A549 (cell line): ENCODE results near the gene SLC2A1. TPM values are rescaled to one million over a fixed set of nuclear protein-coding genes. Genes with fewer than 3 reads are reported as not detected.

ENCODE experiments used
- ATAC-seq, 2 experiments: fragments of 200-7000 bp in 1 of 2; fragments of >200 bp in 1 of 2; cut with Nextera tagmentation in 1 of 2; cut with Tn5 transposase in 1 of 2; 3 replicates each; pipeline versions ENCODE4 v1.8.0 to v1.9.1; 2018 to 2020; ENCODE audit warnings: mild to moderate bottlenecking in 1 of 2, moderate library complexity in 1 of 2
- CTCF ChIA-PET: fragments of 300-600 bp; sonication (Branson Sonifier 250); formaldehyde crosslinking; extraction: SDS; loops from one replicate; lab custom pipeline; 2021; ENCODE audit warnings: antibody characterized with exemption, inconsistent platforms; lab: Yijun Ruan, JAX
- POLR2A ChIA-PET: fragments of 350-600 bp; formaldehyde crosslinking; extraction: SDS; loops from one replicate; lab custom pipeline; 2021; ENCODE audit warnings: antibody characterized with exemption, inconsistent platforms; lab: Yijun Ruan, JAX
- DNase-seq, 2 experiments: peaks; one replicate each; pipeline versions ENCODE4 v3.0.0 to v3.0.0-alpha.2; 2011 to 2016; ENCODE audit warnings: low read depth in 1 of 2, low spot score in 1 of 2
- FAIRE-seq: peaks from 2 replicates; lab custom pipeline; 2011; peaks lifted over from hg19 to GRCh38; lab: Jason Lieb, UNC
- H3K27ac ChIP-seq, 2 experiments: fragments of >200 bp; sonication (Bioruptor Twin); formaldehyde crosslinking; 3 replicates each; pipeline ENCODE4 v1.5.1; 2016 to 2017
- H3K4me1 ChIP-seq: fragments of >200 bp; sonication (Bioruptor Twin); formaldehyde crosslinking; 3 replicates; pipeline ENCODE4 v1.6.1; 2016
- H3K4me2 ChIP-seq: fragments of >200 bp; sonication (Bioruptor Twin); formaldehyde crosslinking; 3 replicates; pipeline ENCODE4 v1.6.1; 2016
- H3K4me3 ChIP-seq: fragments of >200 bp; sonication (Bioruptor Twin); formaldehyde crosslinking; 3 replicates; pipeline ENCODE4 v1.5.1; 2016
- H3K9me3 ChIP-seq: fragments of >200 bp; sonication (Bioruptor Twin); formaldehyde crosslinking; 3 replicates; pipeline ENCODE4 v1.6.1; 2016
- CBX2 ChIP-seq: fragments of 200-600 bp; sonication (generic); IDR thresholded peaks from 2 replicates; pipeline ENCODE4 v1.6.1; 2016; ENCODE audit warnings: low read depth, mild to moderate bottlenecking, borderline replicate concordance
- CBX8 ChIP-seq: fragments of 200-600 bp; sonication (generic); IDR thresholded peaks from 2 replicates; pipeline ENCODE4 v1.6.1; 2016
- CEBPB ChIP-seq, 2 experiments: fragments of >200 bp in 1 of 2; sonication (Bioruptor Twin) in 1 of 2; formaldehyde crosslinking in 1 of 2; IDR thresholded peaks; 2 replicates each; pipeline ENCODE4 v1.6.1; 2012 to 2016
- FOSB ChIP-seq: fragments of 250-450 bp; sonication (Bioruptor Pico); IDR thresholded peaks from 2 replicates; pipeline ENCODE4 v1.5.0; 2020; ENCODE audit warnings: mild to moderate bottlenecking, moderate library complexity
- GATA3 ChIP-seq: IDR thresholded peaks from 2 replicates; pipeline ENCODE4 v1.6.1; 2012; ENCODE audit warnings: borderline replicate concordance
- HDAC2 ChIP-seq: fragments of 200-600 bp; sonication (generic); IDR thresholded peaks from 2 replicates; pipeline ENCODE4 v1.6.1; 2016
- HOXB13 ChIP-seq: fragments of 250-450 bp; sonication (Bioruptor Pico); IDR thresholded peaks from 2 replicates; pipeline ENCODE4 v1.5.0; 2020; ENCODE audit warnings: low read depth, mild to moderate bottlenecking, moderate library complexity
- KDM5A ChIP-seq: fragments of 200-600 bp; sonication (generic); IDR thresholded peaks from 2 replicates; pipeline ENCODE4 v1.6.1; 2016; ENCODE audit warnings: antibody characterized with exemption, mild to moderate bottlenecking
- MAFK ChIP-seq: fragments of 450-650 bp; IDR thresholded peaks from 2 replicates; pipeline ENCODE4 v1.6.1; 2014; ENCODE audit not compliant: partially characterized antibody
- MAZ ChIP-seq: fragments of 150-350 bp; IDR thresholded peaks from 2 replicates; pipeline ENCODE4 v1.6.1; 2014; ENCODE audit warnings: antibody characterized with exemption, low read depth, low read length, borderline replicate concordance
- MYC ChIP-seq: IDR thresholded peaks from 2 replicates; pipeline ENCODE4 v1.6.1; 2012; ENCODE audit warnings: mild to moderate bottlenecking, inconsistent platforms, low read length, improper control_type of control experiment, borderline replicate concordance
- NFE2L2 ChIP-seq: fragments of 150-350 bp; conservative IDR thresholded peaks from 2 replicates; pipeline ENCODE4 v1.6.1; 2014; ENCODE audit warnings: low read length
- NPAS2 ChIP-seq: fragments of 250-450 bp; sonication (Bioruptor Pico); IDR thresholded peaks from 2 replicates; pipeline ENCODE4 v1.8.0; 2022; ENCODE audit warnings: mild to moderate bottlenecking, moderate library complexity, borderline replicate concordance
- POLR2AphosphoS2 ChIP-seq: conservative IDR thresholded peaks from 2 replicates; pipeline ENCODE4 v1.6.1; 2012; ENCODE audit warnings: low read length, improper control_type of control experiment, inconsistent platforms
- RNF2 ChIP-seq: fragments of 200-600 bp; sonication (generic); IDR thresholded peaks from 2 replicates; pipeline ENCODE4 v1.6.1; 2016; ENCODE audit warnings: low read depth, mild to moderate bottlenecking, antibody characterized with exemption, moderate library complexity, borderline replicate concordance
- SREBF2 ChIP-seq: fragments of 450-650 bp; IDR thresholded peaks from 2 replicates; pipeline ENCODE4 v1.6.1; 2014; ENCODE audit warnings: mild to moderate bottlenecking, moderate library complexity
- TFCP2L1 ChIP-seq: fragments of 250-450 bp; sonication (Bioruptor Pico); IDR thresholded peaks from 2 replicates; pipeline ENCODE4 v1.5.0; 2021; ENCODE audit warnings: mild to moderate bottlenecking
- ZSCAN20 ChIP-seq: fragments of 250-450 bp; sonication (Bioruptor Pico); IDR thresholded peaks from 2 replicates; pipeline ENCODE4 v1.8.0; 2022; ENCODE audit warnings: mild to moderate bottlenecking, moderate library complexity
- WGBS: methylation state at CpG from one replicate; pipeline ENCODE4 v1.1.6; 2017; ENCODE audit errors: missing lambda C conversion rate; 5-methylcytosine and 5-hydroxymethylcytosine counted together
- polyA plus RNA-seq, 4 experiments: library from polyadenylated mRNA; depleted of rRNA in 3 of 4; stranded (reverse); fragments of >200 nt; fragmentation: RNase III in 1 of 4; extraction: RNeasy Plus Mini Kit Qiagen cat#74134 plus additional on column Dnase treatment in 1 of 4; gene quantifications; 2 replicates in 3 of 4; 3 replicates in 1 of 4; pipeline ENCODE4 v1.2.3, GENCODE V29; 2011 to 2017
- TF ChIP-seq, protein P1 (sequence below): IDR thresholded peaks from 2 replicates; pipeline ENCODE4 v1.6.1; 2012
- TF ChIP-seq, protein P2 (sequence below): IDR thresholded peaks from 2 replicates; pipeline ENCODE4 v1.6.1; 2012
- TF ChIP-seq, protein P3 (sequence below): IDR thresholded peaks from 2 replicates; pipeline ENCODE4 v1.6.1; 2012; ENCODE audit warnings: low read depth, borderline replicate concordance
- TF ChIP-seq, protein P4 (sequence below): fragments of 200-600 bp; sonication (generic); IDR thresholded peaks from 2 replicates; pipeline ENCODE4 v1.6.1; 2016; ENCODE audit warnings: antibody characterized with exemption, mild to moderate bottlenecking, moderate library complexity

SLC2A1 gene
- polyA plus RNA-seq, 2 of the 4 experiments (the other 2 are of a cell fraction) = 106 to 124 TPM

DNA sequence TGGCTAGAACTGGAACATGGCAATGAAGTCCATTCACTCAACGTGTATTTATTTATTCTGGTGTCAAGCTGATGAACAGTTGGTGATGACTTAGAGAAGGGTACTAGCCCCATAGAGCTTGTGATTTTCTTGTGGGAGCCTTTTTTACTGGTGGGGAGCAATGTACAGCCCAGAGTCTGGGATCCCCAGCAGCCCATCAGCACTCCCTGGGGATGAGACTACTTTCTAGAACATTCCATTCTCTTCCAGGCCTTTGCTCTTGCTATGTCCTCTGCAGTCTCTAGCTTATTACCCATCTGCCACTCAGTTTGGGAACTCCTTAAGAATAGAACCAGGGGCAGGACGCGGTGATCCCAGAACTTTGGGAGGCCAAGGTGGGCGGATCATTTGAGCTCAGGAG is 11.6 kb downstream of the SLC2A1 start:
- ATAC-seq (no peak), DNase-seq (no peak)
- Histone ChIP-seq H3K4me1 (peaks cover 98% of the 10 kb centered on the region), H3K4me3 (no peak overlapping the region), H3K9me3 (no peaks in the 10 kb centered on the region)
- TF ChIP-seq FOSB (CRISPR knock-in tag) (no peak), TFCP2L1 (CRISPR knock-in tag) (no peak), NPAS2 (CRISPR knock-in tag) (no peak), HOXB13 (no peak), ZSCAN20 (CRISPR knock-in tag) (no peak), POLR2AphosphoS2 (no peak), RNF2 (no peak), CBX2 (no peak), GATA3 (no peak), KDM5A (no peak), CBX8 (no peak), CEBPB (IDR thresholded peaks at IDR 0.05) (no peak), MYC (no peak), SREBF2 (no peak), NFE2L2 (no peak), MAZ (no peak)
- TF ChIP-seq, protein P1, sequence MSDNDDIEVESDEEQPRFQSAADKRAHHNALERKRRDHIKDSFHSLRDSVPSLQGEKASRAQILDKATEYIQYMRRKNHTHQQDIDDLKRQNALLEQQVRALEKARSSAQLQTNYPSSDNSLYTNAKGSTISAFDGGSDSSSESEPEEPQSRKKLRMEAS = no peak
- TF ChIP-seq, protein P2, sequence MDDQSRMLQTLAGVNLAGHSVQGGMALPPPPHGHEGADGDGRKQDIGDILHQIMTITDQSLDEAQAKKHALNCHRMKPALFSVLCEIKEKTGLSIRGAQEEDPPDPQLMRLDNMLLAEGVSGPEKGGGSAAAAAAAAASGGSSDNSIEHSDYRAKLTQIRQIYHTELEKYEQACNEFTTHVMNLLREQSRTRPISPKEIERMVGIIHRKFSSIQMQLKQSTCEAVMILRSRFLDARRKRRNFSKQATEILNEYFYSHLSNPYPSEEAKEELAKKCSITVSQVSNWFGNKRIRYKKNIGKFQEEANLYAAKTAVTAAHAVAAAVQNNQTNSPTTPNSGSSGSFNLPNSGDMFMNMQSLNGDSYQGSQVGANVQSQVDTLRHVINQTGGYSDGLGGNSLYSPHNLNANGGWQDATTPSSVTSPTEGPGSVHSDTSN = no peak
- TF ChIP-seq, protein P3, sequence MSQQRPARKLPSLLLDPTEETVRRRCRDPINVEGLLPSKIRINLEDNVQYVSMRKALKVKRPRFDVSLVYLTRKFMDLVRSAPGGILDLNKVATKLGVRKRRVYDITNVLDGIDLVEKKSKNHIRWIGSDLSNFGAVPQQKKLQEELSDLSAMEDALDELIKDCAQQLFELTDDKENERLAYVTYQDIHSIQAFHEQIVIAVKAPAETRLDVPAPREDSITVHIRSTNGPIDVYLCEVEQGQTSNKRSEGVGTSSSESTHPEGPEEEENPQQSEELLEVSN = no peak
- TF ChIP-seq, all 56 proteins: peak for 0
- peak overlapping the region; percentile 76; the same call in 1 of the 3 replicates for H3K4me2 ChIP-seq
- peak overlapping the region; percentile 91 to 99; a peak in 5 of 6 replicates for H3K27ac ChIP-seq
- ChIA-PET POLR2A (interaction anchor here (0.7 kb wide), 1 partner anchor 8 kb away, joined by 3 read pairs; no protein-coding TSS in a partner anchor), CTCF (interaction anchor here (1.8 to 5.7 kb wide), 2 partner anchors 10 to 126 kb away, joined by 7 to 38 read pairs; no protein-coding TSS in a partner anchor)
- FAIRE-seq = no peak
- 74% methylated on average over 4 of the region's 4 CpGs for WGBS

DNA sequence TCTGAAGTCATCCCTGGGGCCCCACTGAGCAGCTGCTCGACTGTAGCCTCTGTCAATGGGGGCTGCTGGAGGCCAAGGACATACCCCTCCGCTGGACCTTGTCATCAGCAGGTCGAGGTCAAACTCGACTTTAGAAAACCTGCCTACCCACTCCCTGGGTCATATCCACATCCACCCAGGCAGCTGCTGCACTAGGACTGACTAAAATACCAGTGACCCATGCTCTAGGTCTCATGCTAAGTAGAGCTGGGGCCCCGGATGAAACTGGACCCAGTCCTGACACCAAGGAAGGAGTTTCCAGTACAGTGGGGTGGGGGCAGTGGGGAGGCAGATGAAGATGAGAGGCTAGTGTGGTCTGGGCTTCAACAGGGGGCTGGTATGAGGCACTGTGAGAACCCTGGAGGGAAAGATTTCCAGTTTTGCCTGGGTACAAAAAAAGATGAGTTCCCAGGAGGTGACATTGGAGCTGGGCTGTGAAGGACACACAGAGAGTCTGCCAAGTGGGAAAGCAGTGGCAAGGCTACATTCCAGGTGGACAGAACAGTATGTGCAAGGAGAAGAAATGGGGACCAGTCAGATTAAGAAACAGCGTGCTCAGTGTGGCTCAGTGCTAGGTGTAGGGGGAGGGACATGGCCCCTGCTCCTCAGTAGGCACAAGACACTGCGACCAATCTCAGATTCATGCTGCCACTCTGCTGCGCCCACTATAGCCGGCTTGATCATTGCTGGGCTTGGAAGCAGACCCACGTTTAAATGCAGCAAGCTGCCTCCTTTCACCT is 12.4 kb downstream of the SLC2A1 start:
- ATAC-seq (no peak), DNase-seq (no peak), FAIRE-seq (no peak)
- H3K4me2 ChIP-seq = peak overlapping the region; percentile 76
- H3K27ac ChIP-seq = peak overlapping the region; percentile 91 to 99
- ChIA-PET POLR2A (no interaction called here), CTCF (interaction anchor here (1.2 to 5.7 kb wide), 3 partner anchors 9 to 127 kb away, joined by 3 to 38 read pairs (median 7); no protein-coding TSS in a partner anchor)
- H3K9me3 ChIP-seq = no peaks in the 10 kb centered on the region
- no peak overlapping the region for H3K4me3 ChIP-seq
- TF ChIP-seq TFCP2L1 (CRISPR knock-in tag) (no peak), RNF2 (no peak), NPAS2 (CRISPR knock-in tag) (no peak), HDAC2 (no peak), MAFK (no peak)
- TF ChIP-seq, protein P4, sequence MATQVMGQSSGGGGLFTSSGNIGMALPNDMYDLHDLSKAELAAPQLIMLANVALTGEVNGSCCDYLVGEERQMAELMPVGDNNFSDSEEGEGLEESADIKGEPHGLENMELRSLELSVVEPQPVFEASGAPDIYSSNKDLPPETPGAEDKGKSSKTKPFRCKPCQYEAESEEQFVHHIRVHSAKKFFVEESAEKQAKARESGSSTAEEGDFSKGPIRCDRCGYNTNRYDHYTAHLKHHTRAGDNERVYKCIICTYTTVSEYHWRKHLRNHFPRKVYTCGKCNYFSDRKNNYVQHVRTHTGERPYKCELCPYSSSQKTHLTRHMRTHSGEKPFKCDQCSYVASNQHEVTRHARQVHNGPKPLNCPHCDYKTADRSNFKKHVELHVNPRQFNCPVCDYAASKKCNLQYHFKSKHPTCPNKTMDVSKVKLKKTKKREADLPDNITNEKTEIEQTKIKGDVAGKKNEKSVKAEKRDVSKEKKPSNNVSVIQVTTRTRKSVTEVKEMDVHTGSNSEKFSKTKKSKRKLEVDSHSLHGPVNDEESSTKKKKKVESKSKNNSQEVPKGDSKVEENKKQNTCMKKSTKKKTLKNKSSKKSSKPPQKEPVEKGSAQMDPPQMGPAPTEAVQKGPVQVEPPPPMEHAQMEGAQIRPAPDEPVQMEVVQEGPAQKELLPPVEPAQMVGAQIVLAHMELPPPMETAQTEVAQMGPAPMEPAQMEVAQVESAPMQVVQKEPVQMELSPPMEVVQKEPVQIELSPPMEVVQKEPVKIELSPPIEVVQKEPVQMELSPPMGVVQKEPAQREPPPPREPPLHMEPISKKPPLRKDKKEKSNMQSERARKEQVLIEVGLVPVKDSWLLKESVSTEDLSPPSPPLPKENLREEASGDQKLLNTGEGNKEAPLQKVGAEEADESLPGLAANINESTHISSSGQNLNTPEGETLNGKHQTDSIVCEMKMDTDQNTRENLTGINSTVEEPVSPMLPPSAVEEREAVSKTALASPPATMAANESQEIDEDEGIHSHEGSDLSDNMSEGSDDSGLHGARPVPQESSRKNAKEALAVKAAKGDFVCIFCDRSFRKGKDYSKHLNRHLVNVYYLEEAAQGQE = no peak
- TF ChIP-seq, protein P2 = no peak
- WGBS = 70% methylated on average over 9 of the region's 10 CpGs
- H3K4me1 ChIP-seq = peaks cover 99% of the 10 kb centered on the region
